Measurements from ENCODE around the gene SLCO3A1.
"Not testable (repeated sequence)": the region's sequence is repeated elsewhere in the genome, so short reads cannot be mapped to it uniquely, and the experiment has no call there.

The SLCO3A1 gene

DNA sequence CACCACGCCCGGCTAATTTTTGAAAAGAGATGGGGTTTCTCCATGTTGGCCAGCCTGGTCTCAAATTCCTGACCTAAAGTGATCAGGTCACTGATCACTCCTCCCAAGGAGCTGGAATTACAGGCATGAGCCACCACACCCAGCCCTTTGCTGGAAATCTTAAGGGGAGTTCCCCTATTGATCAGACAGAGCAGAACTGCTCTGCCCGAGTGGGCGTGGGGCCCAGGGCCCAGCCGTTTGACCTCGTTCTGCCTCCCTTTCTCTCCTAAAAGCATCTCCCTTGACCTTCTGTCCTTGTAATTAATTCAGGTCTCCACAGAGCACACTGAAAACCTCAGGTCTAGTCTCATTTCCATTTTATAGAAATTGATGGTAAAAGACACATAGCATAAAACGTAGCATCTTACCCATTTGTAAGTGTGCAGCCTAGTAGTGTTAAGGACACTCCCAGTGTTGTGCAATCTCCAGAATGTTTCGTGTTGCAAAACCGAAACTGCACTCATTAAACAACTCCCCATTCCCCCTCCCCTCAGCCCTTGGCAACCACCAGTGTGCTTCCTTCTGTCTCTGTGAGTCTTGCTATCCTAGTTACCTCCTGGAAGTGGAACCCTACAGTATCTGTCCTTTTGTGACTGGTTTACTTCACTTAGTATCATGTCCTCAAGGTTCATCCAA, 89.3 kb downstream of the SLCO3A1 start:
- DNase-seq = peak; percentile 11

DNA sequence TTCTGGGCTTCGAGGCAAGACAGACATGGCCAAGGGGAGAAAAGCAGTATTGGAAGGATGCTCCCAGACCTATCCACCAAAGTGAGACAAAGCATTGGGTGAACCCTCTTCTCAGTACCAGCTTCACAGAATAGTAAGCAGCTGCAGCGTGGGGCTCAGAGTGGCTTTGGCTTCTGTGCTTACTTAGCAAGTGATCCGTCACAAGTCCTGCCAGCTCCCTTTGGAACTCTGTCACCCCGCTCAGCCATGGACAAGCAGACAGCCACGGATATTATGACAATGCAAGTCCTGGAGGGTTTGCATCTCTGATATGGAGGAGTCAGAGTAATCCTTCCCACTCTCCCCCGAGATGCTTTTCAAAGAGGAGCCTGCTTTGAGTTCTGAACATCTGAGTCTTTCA, 90.8 kb downstream of the SLCO3A1 start:
- no peak for DNase-seq

DNA sequence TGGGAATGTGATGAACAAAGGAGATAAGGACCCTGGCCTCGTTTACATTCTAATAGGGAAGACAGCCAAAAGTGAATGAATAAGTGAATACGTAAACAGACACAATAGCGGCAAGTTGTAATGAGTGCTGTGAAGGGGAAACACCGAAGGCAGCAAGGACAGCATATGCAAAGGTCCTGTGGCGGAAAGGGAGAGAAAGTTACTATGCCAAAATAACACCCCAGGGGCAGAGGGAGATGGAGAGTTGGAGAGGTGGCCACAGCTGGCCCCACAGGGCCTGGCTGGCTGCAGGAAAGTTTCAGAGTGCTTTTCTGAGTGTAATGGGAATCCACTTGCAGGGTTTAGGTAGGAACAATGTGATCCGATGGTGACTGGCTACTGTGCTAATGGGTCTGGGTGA, 91.9 kb downstream of the SLCO3A1 start:
- DNase-seq = no peak

DNA sequence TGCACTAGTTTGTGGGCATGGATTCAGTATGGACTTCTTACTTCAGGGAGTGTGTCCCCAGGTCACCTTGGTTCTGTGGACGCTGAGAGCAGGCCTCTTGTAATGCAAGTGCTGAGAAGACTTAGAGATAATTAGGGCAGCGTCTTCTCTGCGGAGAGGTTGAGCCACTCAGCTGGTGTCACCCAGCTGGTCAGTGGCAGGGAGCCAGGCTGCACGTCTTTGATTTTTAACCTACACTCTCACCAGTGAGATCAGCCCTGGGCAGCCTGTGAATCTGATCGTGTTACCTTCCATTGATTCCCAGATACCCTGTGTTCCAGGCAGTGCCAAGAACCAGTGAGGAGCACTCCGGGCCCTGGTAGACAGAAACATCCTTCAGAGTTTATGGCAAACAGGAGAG, 92.6 kb downstream of the SLCO3A1 start:
- DNase-seq = no peak

DNA sequence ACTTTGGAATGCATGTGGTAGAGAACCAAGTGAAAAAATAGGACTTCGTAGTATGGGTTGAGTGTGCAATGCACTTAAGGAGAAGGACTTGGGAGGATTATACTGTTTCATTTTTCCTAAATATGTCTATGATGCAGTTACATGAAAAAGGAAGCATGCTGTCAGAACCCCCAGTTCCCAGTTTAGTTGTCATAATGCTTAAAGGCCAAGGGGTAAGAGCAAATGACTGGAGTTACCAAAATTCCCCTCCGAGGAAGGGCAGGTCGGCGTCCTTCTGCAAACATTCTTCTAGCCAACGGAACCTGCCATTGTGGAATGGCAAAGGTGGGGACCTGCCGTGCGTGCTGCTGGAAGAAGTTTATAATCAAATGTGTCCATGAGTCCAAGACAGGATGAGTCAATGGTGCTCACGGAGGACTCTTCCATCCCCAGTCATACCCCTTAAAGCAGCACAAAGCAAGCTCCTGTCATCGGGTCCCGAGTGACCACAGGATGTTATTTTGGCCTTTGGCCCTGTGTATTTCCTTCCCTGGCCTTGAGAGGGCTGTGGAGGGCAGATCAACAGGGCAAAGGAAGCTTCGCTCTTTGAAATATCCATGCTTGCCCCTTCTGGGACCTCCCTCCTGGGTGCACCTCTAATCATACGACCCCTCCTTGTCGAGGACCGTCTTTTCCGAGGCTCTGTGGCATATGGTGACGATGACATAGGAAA, 93.2 kb downstream of the SLCO3A1 start:
- no peak for DNase-seq

DNA sequence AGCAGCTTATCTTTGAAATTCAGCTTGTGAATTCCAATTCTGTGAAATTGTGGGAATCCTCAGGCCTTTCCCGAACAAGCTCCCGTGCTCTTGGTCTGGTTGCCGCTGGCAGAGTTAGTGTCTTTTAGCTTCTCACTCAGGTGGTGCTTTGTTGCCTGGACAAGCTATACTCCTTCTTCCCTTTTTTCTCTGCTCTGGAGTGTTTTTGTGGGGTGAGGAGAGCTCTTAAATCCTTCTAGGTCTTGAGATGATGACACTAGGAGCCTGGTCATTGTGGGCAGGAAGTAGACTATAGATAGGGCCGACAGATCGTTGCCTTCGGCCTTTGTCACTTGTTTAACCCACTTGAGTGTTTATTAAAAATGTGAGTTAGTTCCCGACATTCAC, 93.8 kb downstream of the SLCO3A1 start:
- no peak for DNase-seq

DNA sequence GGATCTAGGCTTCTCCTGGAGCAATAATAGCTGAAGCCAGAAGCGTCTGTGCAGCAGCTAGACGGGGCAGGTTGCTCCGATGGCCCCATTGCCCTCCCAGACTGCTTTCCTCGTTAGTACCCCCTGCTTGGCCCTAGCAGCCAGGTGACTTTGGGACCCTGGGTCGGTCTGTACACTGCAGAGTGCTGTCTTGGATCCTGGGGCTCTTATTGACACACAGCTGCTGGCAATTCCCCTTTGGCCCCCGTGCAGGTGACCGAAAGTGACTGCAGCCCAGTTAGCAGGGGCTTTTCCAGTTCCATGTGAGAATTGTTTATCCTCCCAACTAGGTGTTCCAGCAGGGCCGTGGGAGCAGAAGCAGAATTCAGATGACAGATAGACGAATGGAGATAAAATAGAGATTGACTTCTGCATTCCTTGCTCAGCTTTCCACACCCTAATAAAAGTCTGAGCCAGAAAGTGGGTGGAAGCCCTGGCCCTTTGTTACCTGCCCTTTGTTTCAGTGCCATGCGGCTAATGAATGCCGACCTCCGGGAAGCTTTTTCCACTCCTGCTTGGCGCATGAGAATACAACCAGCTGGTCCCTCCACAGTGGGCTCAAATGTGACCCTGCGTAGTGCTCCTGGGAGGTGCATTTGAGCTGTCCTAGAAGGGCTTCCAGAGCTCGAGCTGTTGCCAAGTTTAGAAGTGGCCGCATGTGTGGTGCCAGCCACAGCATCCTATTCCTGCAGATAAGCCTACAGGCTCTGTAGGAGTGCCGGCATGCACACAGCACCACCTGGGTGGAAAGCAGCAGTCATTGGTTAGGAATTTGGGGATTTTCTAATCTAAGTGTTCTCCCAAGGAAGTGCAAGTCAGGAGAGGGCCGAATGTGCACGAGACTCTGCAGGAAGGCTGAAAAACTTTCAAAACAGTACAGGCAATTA, 94.4 kb downstream of the SLCO3A1 start:
- no peak for DNase-seq

DNA sequence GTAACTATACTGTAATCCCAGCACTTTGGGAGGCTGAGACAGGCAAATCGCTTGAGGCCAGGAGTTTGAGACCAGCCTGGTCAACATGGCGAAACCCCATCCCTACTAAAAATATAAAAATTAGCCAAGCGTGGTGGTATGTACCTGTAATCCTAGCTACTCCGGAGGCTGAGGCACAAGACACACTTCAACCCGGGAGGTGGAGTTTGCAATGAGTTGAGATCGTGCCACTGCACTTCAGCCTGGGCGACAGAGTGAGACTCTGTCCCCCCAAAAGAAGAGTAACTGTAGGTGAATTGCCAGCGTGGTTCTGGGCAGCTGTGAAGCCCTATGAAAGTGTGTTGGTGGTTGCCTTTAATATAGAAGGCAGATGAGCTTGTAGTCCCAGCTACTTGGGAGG, 95.9 kb downstream of the SLCO3A1 start:
- DNase-seq = no peak

DNA sequence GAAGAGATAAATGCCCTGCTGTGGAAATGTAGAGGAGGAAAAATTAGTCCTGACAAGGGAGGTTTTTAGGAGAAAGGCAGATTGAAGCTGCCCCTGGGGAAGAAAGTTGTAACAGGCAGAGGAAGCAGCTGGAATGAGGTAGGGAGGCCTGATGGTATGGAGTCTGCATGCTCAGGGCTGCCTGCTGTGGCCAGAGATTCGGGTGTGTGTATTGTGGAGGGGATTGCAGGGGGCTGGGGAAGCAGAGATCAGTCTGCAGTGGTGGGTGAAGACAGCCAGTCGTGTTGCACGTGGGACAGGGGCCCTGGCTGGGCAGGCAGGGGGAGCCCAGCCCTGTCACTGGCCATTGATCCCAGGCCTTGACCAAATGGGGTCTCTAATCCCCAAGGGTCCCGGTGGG, 96.5 kb downstream of the SLCO3A1 start:
- no peak for DNase-seq

DNA sequence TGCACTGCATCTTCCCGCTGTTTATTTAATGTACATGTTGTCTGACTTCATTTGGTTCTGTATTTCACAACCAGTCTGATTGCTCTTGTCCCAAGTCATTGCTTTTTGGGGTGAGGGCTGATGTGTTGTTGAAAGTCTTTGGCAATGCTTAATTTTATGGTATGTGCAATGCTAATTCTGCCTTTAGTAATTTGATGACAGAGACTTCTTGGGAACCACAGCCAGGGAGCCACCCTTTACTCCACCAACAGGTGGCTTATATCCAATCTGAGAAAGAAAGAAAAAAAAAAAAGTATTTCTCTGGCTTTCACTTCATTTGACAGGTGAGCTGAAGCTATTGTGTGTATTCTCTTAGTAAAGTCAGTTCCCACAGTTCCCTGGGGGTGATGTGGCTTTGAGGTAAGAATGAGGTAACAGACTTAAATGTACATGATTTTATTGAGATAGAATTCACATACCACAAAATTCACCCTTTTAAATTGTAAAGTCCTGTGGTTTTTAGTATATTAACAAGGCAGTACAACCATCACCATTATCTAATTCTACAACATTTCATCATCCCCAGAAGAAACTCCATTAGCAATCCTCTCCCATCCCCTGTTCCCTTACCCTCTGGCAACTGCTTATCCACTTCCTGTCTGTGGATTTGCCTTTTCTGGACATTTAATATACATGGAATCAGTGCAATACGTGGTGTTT, 97.3 kb downstream of the SLCO3A1 start:
- no peak for DNase-seq

DNA sequence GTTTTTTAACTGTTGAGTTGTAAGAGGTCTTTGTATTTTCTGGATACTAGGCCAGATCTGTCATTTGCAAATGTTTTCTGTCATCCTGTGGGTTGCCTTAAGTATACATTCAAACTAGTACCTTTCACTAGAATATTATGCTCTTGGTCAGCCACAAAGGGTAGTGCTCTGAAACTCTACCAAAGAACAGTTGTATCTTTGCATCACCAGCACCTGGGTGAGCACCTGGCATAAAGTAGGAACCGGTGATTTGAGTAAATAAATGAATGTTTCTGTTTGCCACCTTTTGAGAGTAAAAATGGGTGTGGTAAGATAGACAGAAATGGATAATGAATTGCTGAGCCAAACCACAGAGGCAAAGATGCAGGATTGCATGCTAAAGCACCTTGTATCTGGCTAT, 98.7 kb downstream of the SLCO3A1 start:
- no peak for DNase-seq

DNA sequence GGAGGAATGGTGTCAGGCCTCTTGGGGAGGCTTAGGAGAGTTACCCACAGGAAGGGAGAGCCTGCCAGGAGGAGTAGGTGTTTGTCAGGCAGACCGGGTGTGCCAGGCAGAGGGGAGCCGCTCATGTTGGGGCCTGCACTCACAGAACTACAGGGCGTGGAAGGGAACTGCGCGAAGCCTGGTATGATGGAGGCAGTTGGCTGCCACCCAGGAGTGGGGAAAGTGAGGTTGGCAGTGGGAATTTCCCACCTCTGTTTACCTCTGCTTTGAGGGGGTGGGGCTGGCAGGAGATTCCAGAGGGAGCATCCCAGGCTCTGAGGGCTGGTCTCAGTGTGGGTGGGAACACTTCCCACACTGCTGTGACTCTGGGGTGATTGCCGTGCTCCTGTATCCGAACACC, 99.9 kb downstream of the SLCO3A1 start:
- no peak for DNase-seq

DNA sequence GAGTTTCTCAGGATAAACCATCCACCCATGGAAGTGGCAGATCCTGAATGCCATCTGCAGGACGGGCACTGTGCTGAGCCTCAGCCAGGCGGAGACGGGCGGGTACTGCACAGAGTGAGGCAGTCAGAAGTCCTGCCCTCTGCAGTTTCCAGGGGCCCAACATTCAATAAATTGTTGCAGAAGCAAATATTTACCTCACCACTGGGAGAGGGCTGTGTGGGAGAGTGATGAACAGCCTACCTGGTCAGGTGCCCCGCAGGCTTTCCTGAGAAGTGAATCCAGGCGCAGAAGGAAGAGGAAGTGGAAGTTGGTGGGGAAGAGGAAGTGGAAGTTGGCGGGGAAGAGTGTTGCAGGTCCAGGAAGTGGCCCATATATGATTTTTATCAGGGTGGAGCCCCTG, 100.8 kb downstream of the SLCO3A1 start:
- DNase-seq = no peak

DNA sequence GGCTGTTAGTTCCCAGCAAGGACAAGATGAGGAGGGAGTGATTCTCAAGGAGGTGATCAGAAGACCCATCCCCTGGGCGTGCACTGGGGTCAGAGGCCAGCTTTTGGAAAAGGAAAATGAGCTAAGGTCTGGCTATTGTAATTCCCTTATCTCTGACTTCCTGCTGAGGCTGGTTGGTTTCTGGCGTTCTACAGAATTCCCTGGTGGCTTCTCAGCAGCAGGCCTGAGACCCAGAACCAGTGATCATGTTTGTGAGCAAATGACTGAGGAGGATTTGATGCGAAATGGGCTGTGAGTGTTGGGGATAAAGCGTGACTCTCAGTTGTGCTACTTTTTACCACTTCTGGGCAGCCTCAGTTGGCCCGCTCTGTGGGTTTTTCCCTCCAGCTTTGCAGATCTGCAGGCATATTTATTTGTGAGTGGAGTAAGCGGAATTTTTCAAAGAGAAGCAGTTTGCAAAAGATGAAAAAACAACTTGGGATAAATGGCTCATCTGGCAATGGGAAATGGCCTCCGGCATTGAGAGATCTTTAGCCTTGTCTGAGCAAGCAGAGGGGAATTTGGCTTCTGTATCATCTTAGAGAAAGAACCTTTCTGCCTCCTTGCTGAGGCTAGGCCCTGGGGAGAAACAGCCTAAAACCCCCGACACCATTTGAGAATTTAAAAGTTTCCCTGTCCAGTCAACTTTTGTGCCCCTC, 102.7 kb downstream of the SLCO3A1 start:
- no peak for DNase-seq

DNA sequence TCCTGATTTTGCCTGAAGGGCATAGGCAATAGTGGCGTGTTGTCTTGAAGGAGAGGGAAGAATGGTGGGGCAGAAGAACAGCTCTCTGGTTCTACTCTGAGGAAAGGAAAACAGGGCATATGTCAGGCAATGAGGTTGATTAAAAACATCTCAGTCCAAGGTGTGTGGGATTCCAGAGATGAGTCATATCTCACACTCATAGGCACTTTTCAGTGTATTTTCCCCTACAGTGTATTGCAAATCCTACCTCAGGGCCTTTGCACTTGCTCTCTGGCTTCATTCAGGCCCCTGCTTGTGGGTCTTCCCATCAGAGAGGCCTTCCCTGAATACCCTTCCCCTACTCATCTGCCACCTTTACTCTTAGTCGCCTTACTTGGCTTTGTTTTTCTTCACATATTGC, 107.8 kb downstream of the SLCO3A1 start:
- DNase-seq = no peak

DNA sequence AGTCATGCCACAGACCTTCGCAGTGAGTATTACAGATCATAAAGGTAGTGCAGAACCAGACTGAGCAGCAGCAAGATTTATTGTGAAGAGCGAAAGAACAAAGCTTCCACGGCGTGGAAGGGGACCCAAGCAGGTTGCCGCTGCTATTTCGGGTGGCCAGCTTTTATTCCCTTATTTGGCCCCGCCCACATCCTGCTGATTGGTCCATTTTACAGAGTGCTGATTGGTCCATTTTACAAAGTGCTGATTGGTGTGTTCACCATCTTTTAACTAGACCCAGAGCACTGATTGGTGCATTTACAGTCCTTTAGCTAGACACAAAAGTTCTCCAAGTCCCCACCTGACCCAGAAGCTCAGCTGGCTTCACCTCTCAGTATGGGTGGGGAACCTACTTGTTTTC, 110.2 kb downstream of the SLCO3A1 start:
- not testable (repeated sequence) for DNase-seq

DNA sequence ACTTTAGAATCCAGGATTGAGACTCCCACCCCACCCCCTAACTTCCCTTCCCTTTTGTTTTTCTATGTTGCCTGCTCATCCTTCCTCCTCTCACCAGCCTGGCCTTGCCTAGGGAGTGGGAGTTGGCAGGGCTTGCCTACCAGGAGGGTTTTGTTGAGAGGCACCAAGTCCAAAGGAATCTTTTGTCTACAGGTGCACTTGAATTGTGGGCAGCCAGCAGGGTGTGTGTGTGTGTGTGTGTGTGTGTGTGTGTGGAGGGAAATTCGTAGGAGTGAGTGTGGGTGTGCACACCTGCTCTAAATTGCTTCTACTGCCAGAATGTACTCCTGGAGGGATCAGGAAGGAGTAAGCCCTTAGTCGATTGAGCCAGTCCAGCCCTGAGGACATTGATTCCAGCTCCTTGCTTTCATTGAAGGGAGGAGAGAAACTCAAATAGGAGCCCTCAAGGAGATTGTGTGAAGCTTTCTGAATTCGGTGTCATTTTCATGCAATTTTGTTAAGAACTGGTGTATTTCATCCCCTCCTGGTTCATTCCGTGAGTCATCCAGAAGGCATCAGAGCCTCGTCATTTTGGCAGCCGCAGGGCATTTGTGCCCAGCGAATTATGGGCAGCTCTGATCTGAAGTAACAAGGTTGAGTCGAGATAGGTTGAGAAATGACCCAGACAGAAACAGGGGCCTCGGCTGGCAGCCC, 112.1 kb downstream of the SLCO3A1 start:
- no peak for DNase-seq

DNA sequence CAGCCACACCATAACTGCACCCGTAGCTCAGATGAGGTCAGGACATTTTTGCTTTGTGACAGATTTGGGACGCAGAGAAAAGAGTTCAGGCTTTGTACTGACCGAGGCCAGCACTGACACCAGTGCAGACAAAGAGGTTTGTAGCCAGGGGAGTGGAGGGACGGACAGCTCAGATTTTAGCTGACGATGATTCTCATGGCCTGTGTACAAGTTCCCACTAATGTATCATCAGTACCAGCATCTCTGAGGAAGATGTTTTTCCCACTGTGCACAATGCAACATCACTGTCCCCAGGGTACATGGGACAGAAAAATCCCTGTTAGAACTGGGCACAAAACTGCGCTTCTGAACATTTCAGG, 112.7 kb downstream of the SLCO3A1 start:
- DNase-seq = no peak

DNA sequence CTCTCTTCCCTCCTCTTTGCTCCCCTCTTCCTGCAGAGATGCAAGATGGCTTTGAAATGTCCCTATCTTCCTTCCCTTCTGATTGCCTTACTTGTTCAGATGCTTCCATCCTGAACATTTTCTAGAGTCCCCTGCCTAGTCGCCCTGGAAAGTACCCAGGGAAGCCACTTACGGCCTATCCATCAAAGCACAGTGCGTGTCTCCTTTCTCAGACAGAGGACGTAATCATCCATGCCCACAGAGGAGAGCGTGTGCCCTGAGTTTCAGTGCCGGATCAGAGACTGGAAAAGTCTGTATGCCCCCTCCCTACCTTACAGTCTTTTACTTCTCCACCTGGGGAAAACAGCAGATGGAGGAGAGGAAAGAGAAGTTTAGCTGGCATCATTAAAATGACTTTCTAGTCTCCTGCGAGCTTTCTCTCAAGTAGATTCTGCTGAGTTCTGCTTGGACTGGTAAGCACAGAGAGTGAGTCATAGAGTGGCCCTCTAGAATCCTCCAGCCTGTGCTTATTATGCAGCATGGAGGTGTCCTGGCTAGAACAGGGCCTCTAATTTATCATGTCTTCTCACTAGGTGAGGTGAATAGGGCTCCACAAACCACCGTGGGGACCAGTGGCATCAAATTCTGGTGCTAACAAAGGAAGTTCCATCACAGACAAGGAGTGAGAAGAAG, 114.6 kb downstream of the SLCO3A1 start:
- no peak for DNase-seq

DNA sequence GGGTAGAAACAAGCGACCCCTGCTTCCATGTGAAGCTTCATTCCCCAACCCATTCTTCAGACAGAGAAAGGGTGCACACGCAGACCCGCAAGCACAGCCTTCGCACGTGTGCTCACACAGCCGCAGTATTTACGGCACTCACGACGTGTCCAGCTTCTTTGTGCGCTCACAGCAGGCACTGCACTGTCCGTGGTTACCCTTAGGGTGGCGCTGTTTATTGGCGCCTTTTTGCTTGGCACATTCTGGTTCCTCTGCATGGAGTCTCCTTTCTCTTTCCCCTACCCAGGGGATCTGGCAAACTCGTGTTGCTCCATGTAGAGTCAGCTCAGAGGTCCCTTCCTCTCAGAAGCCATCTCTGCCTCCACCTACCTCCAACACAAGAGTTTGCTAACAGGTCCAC, 115.1 kb downstream of the SLCO3A1 start:
- no peak for DNase-seq

DNA sequence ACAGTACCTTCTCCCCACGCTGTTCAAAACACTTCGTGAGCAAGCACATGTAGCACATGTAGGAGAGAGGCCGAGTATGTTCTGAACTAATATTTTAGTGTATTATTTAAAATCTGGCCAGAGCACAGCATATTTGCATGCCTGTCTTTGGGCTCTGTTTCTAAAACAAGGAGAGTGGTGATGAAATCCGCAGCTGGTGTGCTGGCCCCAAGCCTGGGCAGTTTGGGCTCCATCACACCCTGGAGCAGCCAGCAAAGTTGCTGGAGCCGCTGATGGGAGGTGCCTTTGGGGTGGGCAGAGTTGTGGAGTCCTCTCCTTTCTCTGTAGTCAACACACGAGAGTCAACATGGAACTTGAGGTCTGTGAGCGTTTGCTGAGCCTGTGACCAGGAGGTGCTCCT, 116.6 kb downstream of the SLCO3A1 start:
- DNase-seq = no peak

All from stimulated activated naive CD4-positive, alpha-beta T cell treated with Interleukin-2 at 50 U/mL for 16 hours (primary cell).